Stimulated activated CD4-positive, alpha-beta T cell treated with anti-CD3 and anti-CD28 coated beads, Interleukin-1b, Interleukin-23, amount 100 ng/mL, for 1 hour (primary cell): Measurements from ENCODE around the gene PHACTR3.

ENCODE experiments used
- DNase-seq, 2 donors: peaks; one replicate each; pipeline ENCODE4 v3.0.0-alpha.2; 2020; ENCODE audit warnings: low read depth in 2 of 2

PHACTR3 gene

DNA sequence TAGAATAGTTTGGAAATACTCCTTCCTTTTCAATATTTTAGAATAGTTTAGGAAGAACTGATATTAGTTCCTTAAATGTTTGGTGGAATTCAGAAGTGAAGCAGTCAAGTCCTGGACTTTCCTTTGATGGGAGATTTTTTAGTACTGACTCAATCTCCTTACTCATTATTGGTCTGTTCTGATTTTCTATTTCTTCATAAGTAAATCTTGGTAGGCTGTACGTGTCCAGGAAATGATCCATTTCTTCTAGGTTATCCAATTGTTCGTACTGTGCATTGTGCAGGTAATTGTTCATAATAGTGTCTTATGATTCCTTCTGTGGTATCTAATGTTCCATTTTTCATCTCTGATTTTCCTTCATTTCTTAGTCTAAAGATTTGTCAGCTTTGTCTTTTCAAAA is 190.2 kb downstream of the PHACTR3 start:
- no peak for DNase-seq

- no peak for DNase-seq
Observed at GRCh38 chr20:59800309-59800708, 196.0 kb downstream of the PHACTR3 start.

DNA sequence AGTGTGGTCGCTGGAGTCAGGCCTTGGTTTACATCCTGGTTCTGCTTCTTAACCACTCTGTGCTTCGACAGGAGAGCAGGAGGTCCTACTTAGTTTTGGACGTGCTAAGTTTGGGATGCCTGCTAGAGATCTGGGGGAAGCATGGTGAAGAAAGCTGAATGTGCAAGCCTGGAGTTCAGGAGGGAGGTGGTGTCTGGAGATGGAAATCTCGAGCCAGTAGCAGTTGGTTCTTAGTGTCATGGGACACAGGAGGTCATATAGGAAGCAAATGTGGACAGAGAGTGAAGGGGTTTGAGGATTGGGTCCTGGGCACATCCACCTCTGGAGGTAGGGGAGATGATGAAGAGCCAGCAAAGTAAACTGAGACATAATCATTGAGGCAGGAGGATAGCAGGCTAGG is 197.7 kb downstream of the PHACTR3 start:
- DNase-seq: no peak

DNA sequence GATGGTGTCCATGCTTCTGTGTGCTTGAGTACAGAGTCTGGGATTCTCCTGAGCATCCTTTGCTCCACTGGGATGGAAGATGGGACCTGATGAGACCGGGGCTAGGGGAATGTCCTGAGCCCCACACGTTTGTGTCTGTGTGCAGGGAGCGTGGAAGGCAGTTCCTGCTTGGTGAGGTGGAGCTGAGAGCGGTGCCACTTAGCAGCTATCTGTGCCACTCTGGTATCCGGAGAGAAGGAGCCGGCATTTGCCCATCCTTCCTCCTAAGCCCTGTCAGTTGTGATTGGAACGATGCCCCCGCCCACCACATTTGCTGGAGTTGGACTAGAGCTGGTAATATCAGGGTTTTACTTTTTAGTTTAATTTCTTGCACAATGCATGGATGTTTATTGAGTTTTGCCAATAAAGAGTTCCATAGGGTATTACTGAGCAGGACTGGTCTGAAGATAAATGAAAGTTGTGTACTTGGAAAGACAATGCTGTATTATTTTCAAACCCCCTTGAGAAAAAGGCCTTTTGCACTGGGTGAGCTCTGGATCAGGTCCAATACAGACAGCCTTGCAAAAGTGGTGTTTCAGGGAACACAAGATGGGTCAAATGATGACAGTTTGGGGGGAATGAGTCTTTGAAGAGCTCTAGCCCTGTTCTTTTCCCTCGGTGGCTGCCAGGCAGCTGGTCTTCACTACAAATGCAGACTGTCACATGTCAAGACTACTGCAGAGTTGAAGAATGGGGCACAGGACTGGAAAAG is 198.3 kb downstream of the PHACTR3 start:
- DNase-seq: no peak

DNA sequence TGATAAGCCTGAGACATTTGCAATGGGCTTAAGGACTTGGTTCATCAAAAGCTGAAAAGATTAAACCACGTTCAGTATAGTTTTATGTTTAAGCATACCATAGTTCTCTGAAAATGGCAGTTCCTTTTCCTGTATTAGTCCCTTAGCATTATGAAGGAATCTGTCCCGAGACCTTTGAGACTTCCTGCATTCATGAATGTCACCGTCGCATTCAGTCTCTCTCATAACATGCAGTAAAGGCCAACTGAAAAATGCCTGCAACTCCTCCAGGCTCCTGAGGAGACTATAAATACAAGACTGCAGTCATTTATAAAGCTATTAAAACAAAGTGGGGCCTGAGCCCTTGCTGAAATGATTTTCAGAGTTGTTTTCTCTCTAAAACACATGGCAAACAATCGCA is 200.0 kb downstream of the PHACTR3 start:
- no peak for DNase-seq

DNA sequence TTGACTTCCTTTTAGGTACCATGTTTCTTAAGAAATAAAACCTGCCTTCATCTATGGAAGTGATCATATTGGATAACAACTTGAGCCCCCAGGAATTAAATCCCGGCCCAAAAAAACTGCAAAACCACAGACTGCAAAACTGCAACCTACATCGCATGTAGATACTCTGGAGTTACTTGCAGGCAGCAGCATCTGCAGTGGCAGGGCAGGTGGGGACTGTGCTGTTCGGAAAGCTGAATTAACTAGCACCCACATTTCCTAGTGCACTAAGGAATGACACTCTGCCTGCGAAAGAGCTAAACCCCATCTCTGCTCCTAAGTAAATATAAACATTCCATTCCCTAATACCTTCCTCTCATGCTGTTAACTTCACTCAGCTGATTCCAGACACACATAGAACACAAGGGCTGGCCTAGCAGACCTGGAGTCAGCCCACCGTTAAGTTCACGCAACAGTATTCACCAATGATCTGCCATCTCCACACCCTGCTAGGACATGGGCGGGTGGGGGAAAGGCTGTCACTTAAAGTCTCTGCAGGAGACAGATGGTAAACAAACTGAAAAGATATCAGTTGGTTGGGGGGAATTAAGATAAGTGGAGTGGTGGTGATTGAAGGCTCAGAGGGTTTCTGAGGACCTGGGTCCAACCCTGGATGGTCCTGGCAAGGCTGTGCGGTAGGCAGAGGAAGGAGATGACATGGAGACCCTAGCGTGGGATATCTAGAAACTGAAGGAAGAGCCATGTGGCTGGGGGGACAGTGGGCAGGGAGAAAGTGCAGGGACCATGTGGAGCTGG is 200.7 kb downstream of the PHACTR3 start:
- DNase-seq: no peak

GRCh38 chr20:59805786-59806577 is 201.6 kb downstream of the PHACTR3 start:
- no peak for DNase-seq

DNA sequence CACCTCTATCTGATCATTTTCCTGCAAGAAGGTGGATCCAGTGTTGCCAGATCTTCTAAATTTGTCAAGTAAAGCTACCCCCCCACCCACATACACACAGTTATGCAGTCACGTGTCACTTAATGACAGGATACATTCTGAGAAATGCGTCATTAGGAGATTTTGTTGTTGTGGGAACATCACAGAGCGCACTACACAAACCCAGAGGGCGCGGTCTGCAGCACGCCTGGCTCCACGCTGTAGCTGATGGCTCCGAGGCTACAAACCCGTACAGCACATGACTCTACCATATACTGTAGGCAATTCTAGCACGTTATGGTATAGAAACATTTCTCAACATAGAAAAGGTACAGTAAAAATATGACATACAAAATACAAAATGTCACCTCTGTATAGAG is 202.2 kb downstream of the PHACTR3 start:
- no peak for DNase-seq

DNA sequence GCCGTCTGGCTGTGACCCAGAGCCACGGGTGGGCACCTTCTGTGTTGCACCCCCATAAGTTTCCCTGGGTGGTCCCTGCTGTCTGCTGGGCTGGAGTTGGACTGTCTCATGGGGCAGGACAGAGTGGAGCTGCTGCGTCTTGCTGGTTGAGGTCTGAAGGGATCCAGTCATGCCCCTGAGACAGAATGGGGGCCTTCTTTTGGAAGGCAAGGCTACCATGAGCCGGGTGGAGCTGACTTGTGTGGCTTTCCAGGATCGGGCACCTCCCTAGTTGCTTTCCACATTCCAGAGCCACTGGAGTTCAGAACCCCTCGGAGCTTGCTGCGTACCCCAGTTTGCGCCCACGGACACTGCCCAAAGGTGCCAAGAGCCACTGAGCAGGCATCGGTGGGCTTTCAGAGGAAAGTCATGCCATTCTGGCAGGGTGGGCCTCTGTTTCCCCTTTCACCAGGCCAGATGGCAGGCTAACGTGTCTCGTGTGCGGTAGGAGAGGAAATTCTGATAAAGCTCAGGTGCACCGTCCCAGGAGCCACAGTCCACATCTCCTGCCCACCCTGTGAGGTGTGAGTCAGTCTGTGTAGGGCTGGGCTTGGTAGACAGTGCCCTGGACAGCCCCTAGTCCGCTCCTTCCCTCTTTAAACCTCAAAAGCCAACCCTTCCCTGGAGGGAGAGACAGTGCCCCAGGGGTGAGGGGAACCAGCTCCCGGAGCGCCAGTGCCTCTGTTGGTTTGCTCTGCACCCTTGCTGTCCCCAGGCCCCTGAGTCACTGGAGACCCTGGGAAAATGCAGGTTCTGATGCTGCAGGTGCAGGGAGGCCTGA is 203.8 kb downstream of the PHACTR3 start:
- no peak for DNase-seq

DNA sequence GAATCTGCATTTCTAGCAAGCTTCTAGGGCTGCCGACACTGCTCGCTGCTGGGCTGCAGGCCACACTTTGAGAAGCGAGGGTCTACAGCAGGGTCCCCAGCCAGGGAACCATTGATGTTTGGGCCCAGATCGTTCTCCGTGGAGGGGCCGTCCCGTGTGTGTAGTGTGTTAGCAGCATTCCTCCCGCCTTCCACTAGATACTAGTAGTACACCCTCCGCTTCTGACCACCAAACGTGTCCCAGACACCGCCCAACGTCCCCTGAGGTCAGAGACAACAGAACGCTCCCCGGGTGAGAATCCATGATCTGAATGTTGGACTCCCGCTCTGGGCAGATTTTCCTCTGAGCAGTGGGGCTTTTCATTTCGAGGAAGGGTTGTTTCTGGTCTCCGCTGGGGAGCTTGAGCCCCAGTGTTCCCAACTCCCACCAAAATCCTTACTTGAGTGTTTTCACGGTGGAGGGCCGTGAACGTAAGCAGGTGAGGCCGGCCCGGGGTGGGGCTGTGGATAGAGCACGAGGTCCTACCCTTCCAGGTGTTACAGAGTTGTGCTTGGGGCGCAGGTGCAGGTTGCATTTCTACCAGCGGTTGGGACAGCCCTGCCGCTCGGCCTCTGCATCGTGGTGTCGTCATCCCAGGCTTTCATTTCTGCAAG is 204.5 kb downstream of the PHACTR3 start:
- DNase-seq: no peak

DNA sequence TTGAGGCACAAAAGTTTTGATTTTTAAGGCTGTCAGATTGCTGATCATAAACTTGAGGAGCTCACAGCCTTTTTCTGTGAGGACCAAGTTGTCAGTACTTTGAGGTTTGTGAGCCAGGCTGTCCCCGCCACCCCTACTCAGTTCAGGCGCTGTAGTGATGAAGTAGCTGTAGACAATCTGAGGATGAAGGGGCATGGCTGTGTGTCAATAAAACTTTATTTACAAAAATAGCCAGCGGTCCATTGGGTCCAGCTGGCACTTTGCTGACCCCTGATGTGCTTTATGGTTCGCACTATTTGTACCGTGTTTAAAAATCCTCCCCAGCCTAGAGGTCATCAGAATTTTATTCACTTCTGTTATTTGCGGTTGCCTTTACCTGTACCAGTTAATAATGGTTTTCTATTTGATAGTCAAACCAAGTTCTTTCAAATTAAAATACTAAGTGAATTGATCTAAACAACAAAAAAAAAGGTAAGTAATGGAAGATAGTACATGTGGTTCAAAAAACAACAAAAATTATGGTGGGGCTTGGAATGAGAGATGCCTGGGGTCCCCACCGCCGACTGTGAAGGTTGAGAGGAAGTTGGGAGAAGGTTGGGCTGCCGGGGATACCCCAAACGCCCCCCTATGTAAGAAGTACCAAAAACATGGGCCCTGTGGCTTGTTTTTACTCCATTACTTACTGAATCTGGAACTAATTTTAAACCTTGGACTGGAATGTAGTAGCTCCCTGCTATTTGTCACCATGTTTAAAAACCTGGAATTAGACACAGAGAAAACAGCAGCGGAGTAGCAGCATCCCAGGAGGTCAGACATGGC is 205.5 kb downstream of the PHACTR3 start:
- no peak for DNase-seq

- no peak for DNase-seq
Observed at GRCh38 chr20:59810449-59811187, 206.3 kb downstream of the PHACTR3 start.

DNA sequence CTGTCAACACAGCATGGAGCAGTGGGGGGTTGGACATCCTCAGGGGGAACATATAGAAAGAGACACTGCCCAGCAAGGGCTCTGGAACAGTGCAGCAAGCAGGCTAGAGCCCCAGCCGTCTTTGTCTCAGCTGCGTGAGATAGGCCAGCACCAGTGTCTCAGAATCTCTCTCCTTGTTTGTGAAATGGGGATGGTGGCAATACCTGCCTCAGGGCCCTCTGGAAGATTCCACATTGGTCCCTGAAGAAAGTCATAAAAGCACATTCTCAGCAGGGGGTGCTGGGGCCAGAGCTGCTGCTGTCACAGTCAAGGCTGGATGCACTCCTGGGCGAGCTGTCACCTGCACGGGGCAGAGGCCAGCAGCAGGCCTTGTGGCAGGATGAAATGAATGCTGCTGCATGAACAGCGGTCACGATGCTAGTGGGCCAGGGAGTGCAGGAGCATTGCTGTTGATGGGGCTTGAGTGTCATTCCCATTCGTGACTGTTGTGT is 207.4 kb downstream of the PHACTR3 start:
- DNase-seq: no peak

DNA sequence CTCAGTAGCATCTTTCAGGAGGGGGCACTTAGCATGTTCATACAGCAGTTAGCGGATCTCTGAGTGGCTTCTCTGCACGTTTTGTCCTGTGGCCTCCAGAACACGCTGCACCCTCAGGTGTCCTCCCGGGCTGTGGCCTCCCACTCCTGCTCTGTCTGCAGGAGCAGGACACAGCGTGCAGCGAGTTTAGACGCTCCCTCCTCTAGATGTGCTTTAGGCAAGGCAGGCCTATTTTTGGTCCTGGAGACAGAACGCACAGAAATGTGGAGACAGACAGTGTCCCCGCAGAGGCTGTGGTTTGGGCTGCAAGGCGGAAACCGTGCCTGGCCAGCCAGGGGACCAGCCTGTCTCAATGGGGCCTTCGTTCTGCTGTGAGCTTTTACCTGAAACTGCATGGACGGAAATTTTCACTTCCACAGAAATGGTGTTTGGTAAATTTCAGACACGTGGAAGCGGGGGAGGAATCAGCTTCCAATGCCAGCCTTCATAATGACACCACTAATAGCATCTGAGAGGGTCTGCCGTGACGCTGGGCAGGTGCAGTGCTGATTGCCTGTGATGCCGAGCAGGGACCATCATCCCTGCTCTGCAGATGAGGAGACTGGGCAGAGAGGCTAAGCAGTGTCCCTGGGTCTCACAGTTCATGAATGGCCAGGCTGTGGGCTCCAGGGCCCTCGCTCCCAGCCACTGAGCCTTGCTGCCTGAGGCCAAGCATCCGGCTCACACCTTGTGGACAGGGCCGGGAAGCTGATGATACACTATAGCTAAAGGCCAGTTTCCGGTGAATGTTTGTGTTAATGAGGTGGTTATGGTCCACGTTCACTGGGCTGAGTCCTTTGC is 208.2 kb downstream of the PHACTR3 start:
- no peak for DNase-seq

GRCh38 chr20:59813126-59813947 is 209.0 kb downstream of the PHACTR3 start:
- no peak for DNase-seq

DNA sequence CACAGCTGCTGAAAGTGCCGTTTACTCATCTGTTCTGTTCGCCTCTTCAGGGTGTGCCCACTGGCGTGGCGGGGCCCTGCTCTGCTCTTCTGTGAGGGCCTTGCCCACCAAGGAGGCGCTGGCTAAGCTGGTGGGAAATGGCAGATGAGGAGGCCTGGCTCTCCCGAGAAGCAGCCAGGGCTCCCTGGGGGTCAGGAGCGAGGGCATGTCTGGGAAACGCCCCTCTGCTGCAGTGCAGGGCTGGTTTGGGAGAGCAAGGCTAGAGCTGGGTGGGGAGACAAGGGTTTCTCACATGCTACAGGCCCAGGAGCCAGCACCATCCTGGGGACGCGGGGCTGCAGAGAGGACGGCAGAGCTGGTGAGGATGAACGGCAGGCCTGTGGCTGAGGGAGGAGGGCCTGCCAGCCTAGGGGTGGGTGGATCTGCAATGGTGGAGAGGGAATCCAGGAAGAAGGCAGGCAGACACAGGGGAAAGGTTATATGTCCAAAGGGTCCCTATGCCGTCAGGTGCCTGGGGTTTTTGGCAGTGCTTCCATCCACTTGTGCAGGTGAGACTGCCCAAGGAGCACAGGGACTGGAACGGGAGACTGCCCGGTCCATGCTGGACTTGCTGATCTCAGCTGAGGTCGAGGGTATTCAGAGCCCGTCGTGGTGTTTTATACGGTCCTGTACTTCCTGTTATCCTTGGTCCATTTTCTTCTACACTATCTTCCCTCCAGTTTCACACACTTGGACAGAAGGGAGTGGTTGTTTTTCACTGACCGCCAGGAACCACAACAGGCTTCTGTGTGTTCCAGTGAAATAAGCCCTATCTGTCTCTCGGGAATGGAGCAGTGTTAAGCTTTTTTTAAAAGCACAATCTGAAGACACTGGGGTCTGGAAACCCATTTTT is 209.9 kb downstream of the PHACTR3 start:
- DNase-seq: no peak
